ENCODE data around the gene TRMT10C.

The TRMT10C gene

GRCh38 chr3:101556064-101556463 lies 5.6 kb upstream of the TRMT10C start:
- H3K27ac ChIP-seq (ENCODE audit: low read length) = no peak overlapping the region
- DNase-seq = no peak
- TF ChIP-seq CTCF (IDR thresholded peaks at IDR 0.05; ENCODE audit: borderline replicate concordance, extremely low read depth, low read length, poor library complexity, severe bottlenecking) = no peak
- no peak for TF ChIP-seq EZH2 (IDR thresholded peaks at IDR 0.05; ENCODE audit: borderline replicate concordance, low read depth, low read length, severe bottlenecking)
- H3K9ac ChIP-seq (ENCODE audit: low read depth, low read length) = no peak overlapping the region
- H3K79me2 ChIP-seq (ENCODE audit: insufficient read depth, low read length) = no peaks in the 10 kb centered on the region
- H2AFZ ChIP-seq (ENCODE audit: low read depth, low read length) = no peak overlapping the region
- H3K36me3 ChIP-seq (ENCODE audit: insufficient read depth, low read length) = no peaks in the 10 kb centered on the region
- H3K4me3 ChIP-seq (ENCODE audit: low read depth in 1 of 2, low read length in 2 of 2) = no peak overlapping the region
- peaks cover 5% of the 10 kb centered on the region for H3K4me1 ChIP-seq (ENCODE audit: insufficient read depth, low read length)
- no peaks in the 10 kb centered on the region for H3K27me3 ChIP-seq (ENCODE audit: insufficient read depth, low read length, poor library complexity)
- ATAC-seq (ENCODE audit: insufficient read depth, low read depth) = no peak
- H4K20me1 ChIP-seq (ENCODE audit: insufficient read depth, low read length) = no peaks in the 10 kb centered on the region
- no peak overlapping the region for H3K4me2 ChIP-seq (ENCODE audit: insufficient read depth, low read length)
- H3K9me3 ChIP-seq (ENCODE audit: insufficient read depth, low read length, severe bottlenecking) = no peaks in the 10 kb centered on the region

GRCh38 chr3:101567528-101568317 lies 6.1 kb downstream of the TRMT10C start:
- DNase-seq (no peak), ATAC-seq (ENCODE audit: insufficient read depth, low read depth) (no peak)
- H3K9ac ChIP-seq (ENCODE audit: low read depth, low read length) = no peak overlapping the region
- H3K4me2 ChIP-seq (ENCODE audit: insufficient read depth, low read length) = no peak overlapping the region
- peaks cover 41% of the 10 kb centered on the region; the same call in 1 of the 2 replicates for H4K20me1 ChIP-seq (ENCODE audit: insufficient read depth, low read length)
- no peak overlapping the region for H2AFZ ChIP-seq (ENCODE audit: low read depth, low read length)
- no peaks in the 10 kb centered on the region for H3K9me3 ChIP-seq (ENCODE audit: insufficient read depth, low read length, severe bottlenecking)
- TF ChIP-seq CTCF (IDR thresholded peaks at IDR 0.05; ENCODE audit: borderline replicate concordance, extremely low read depth, low read length, poor library complexity, severe bottlenecking) = no peak
- peaks cover 45% of the 10 kb centered on the region for H3K36me3 ChIP-seq (ENCODE audit: insufficient read depth, low read length)
- H3K27me3 ChIP-seq (ENCODE audit: insufficient read depth, low read length, poor library complexity) = no peaks in the 10 kb centered on the region
- H3K79me2 ChIP-seq (ENCODE audit: insufficient read depth, low read length) = peaks cover 38% of the 10 kb centered on the region
- H3K27ac ChIP-seq (ENCODE audit: low read length) = no peak overlapping the region
- no peak overlapping the region for H3K4me3 ChIP-seq (ENCODE audit: low read depth in 1 of 2, low read length in 2 of 2)
- peaks cover 21% of the 10 kb centered on the region for H3K4me1 ChIP-seq (ENCODE audit: insufficient read depth, low read length)

- H3K27me3 ChIP-seq (ENCODE audit: insufficient read depth, low read length, poor library complexity) = no peaks in the 10 kb centered on the region
- H3K27ac ChIP-seq (ENCODE audit: low read length) = no peak overlapping the region
- no peak overlapping the region for H3K9ac ChIP-seq (ENCODE audit: low read depth, low read length)
- H3K79me2 ChIP-seq (ENCODE audit: insufficient read depth, low read length) = peaks cover 32% of the 10 kb centered on the region
- peaks cover 12% of the 10 kb centered on the region for H3K36me3 ChIP-seq (ENCODE audit: insufficient read depth, low read length)
- no peaks in the 10 kb centered on the region for H3K9me3 ChIP-seq (ENCODE audit: insufficient read depth, low read length, severe bottlenecking)
- TF ChIP-seq CTCF (IDR thresholded peaks at IDR 0.05; ENCODE audit: borderline replicate concordance, extremely low read depth, low read length, poor library complexity, severe bottlenecking) (no peak), EZH2 (IDR thresholded peaks at IDR 0.05; ENCODE audit: borderline replicate concordance, low read depth, low read length, severe bottlenecking) (no peak)
- H3K4me1 ChIP-seq (ENCODE audit: insufficient read depth, low read length) = peaks cover 28% of the 10 kb centered on the region
- H4K20me1 ChIP-seq (ENCODE audit: insufficient read depth, low read length) = peaks cover 18% of the 10 kb centered on the region; the same call in 1 of the 2 replicates
- no peak overlapping the region for H2AFZ ChIP-seq (ENCODE audit: low read depth, low read length)
- no peak overlapping the region for H3K4me3 ChIP-seq (ENCODE audit: low read depth in 1 of 2, low read length in 2 of 2)
- ATAC-seq (ENCODE audit: insufficient read depth, low read depth) (no peak), DNase-seq (no peak)
- no peak overlapping the region for H3K4me2 ChIP-seq (ENCODE audit: insufficient read depth, low read length)
Measured at GRCh38 chr3:101571028-101571895, 9.6 kb downstream of the TRMT10C start.

Measured in DND-41 (cell line).